Lower lobe of right lung (tissue), 2 donors: Measurements from ENCODE around the gene DHRS12. TPM values are rescaled to one million over a fixed set of nuclear protein-coding genes. Genes with fewer than 3 reads are reported as not detected.
A peak's percentile ranks its signal among the peaks of the same experiment; 100 is the strongest.

ENCODE experiments used
- ATAC-seq, 2 donors: fragments of 200-7000 bp; cut with Tn5 transposase; one replicate each; pipeline ENCODE4 v1.9.1; 2020 to 2022; ENCODE audit warnings: mild to moderate bottlenecking in 2 of 2, moderate library complexity in 2 of 2
- DNase-seq: peaks from one replicate; pipeline ENCODE4 v3.0.0-alpha.2; 2020
- H3K27ac ChIP-seq: fragments of 200-600 bp; one replicate; pipeline ENCODE4 v1.8.0; 2022
- H3K27me3 ChIP-seq: fragments of 200-600 bp; one replicate; pipeline ENCODE4 v1.8.0; 2022; ENCODE audit warnings: low read depth
- H3K36me3 ChIP-seq: fragments of 200-600 bp; one replicate; pipeline ENCODE4 v1.8.0; 2022; ENCODE audit warnings: mild to moderate bottlenecking
- H3K4me1 ChIP-seq: fragments of 200-600 bp; one replicate; pipeline ENCODE4 v1.8.0; 2022
- H3K4me3 ChIP-seq: fragments of 200-600 bp; one replicate; pipeline ENCODE4 v1.8.0; 2022; ENCODE audit warnings: mild to moderate bottlenecking
- H3K9me3 ChIP-seq: fragments of 200-600 bp; one replicate; pipeline ENCODE4 v1.8.0; 2022
- intact Hi-C: fragments of 100-400 bp; cut with DNase I; formaldehyde crosslinking; loops from one replicate; pipeline ENCODE4 v1.11.0; 2022
- total RNA-seq: library from RNA; stranded (reverse); fragmentation: NEBNext Ultra II Directional; extraction: Animal tissue kit (Norgen Biotek cat#: 25700); gene quantifications from one replicate; pipeline ENCODE4 v1.2.1, GENCODE V29; 2021
- TF ChIP-seq, protein P1 (sequence below): fragments of 200-600 bp; IDR thresholded peaks from one replicate; pipeline ENCODE4 v1.8.0; 2022; ENCODE audit warnings: antibody characterized with exemption, mild to moderate bottlenecking
- donor health status: DM: no; HTN: yes; CAD: no; lungs with severe emphysema.

Gene DHRS12
- total RNA-seq, 1 donor from 2014 or later: 13.4 TPM

DNA sequence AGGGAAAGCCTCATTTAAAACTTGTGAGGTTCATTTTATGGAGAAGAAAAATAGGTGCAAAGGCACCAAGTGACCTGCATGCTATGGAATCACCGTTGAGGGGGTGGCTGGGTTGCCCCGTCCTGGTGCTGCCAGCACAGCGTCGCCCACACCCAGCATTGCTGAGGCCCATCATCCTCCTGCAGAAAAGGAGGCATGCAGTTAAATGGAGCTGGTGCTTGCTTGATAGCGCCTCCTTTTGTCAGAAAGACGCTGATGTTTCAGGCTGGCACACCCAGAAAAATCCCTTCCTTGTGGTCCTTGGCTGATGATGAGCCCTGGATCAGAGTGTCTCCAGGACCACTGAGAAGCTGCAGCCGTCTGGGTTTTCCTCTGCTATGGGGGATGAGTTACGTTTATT lies 36.9 kb downstream of the DHRS12 start:
- Histone ChIP-seq H3K9me3 (no peaks in the 10 kb centered on the region), H3K4me3 (no peak overlapping the region), H3K36me3 (peaks cover 32% of the 10 kb centered on the region), H3K4me1 (peaks cover 33% of the 10 kb centered on the region), H3K27ac (no peak overlapping the region), H3K27me3 (no peaks in the 10 kb centered on the region)
- TF ChIP-seq, protein P1, sequence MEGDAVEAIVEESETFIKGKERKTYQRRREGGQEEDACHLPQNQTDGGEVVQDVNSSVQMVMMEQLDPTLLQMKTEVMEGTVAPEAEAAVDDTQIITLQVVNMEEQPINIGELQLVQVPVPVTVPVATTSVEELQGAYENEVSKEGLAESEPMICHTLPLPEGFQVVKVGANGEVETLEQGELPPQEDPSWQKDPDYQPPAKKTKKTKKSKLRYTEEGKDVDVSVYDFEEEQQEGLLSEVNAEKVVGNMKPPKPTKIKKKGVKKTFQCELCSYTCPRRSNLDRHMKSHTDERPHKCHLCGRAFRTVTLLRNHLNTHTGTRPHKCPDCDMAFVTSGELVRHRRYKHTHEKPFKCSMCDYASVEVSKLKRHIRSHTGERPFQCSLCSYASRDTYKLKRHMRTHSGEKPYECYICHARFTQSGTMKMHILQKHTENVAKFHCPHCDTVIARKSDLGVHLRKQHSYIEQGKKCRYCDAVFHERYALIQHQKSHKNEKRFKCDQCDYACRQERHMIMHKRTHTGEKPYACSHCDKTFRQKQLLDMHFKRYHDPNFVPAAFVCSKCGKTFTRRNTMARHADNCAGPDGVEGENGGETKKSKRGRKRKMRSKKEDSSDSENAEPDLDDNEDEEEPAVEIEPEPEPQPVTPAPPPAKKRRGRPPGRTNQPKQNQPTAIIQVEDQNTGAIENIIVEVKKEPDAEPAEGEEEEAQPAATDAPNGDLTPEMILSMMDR: no peak
- no peak for ATAC-seq
- intact Hi-C loops: no loop called here
- DNase-seq: no peak

DNA sequence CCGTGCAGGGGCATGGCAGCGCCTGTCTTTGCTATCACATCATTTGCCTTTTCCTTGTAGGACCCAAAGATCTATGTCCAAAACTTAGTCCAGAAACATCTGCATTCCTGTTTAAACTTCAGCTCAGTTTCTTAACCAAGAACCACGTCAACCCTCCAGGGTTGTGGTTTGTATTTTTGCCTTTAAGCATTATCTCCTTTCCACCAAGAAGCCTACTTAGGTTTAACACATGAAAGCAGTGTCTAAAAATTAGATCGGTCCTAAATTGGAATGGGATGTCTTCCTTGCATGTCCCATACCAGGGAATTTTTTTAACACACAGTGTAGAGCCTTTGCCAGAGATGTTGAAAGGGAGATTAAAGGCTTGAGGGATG lies 38.8 kb downstream of the DHRS12 start:
- Histone ChIP-seq H3K27me3 (no peaks in the 10 kb centered on the region), H3K4me3 (no peak overlapping the region), H3K36me3 (peaks cover 37% of the 10 kb centered on the region), H3K27ac (peak overlapping the region; percentile 73), H3K4me1 (peaks cover 28% of the 10 kb centered on the region), H3K9me3 (no peaks in the 10 kb centered on the region)
- DNase-seq (no peak), ATAC-seq (no peak)
- TF ChIP-seq, protein P1: no peak
- intact Hi-C loops: no loop called here

DNA sequence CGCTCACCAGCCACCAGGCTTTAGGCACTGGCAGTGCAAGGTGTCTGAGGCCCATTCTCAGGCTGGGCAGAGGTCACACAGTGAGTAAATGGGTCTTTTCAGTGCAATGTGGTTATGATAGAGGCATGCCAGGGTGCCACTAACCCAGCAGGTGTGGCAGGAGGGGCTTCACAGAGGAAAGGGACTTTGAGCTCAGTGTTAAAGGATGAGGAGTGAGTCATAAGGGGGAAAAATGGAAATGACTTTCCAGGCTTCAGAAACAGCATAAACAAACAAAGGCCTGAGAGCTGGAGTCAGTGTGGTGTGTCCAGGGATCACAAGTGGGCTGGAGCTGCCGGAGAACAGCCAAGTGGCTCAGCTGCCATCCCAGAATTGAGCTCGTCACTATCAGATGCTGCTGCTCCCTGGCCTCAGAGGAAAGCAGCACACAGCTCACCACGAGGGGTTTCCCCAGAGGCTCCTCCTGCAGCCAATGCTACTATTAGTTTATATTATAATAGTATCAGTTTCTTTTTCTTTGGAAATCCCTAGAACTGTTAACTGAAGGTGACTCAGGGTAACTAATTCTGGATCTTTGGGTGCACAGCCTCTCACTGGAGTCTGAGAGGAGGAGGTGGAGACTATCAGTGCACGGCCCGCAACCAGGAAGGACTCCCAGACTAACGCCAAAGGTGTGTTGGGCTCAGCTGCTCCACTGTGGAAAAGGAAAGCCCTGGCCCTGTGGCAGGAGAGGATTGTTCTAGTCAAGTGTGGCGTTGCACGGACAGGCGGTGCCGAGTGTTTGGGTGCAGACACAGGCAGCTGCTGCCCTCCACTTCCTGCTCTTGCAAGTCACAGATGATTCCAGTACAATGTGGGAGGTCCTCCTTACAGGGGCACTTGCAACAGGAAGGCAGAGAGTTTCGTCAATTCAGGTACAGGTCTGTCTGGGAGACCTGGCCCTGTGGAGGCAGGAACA lies 39.5 kb downstream of the DHRS12 start:
- TF ChIP-seq, protein P1: no peak
- ATAC-seq: peak; percentile 86 to 89
- peak overlapping the region; percentile 27 for H3K4me3 ChIP-seq
- H3K27ac ChIP-seq: peak overlapping the region; percentile 73
- no peaks in the 10 kb centered on the region for H3K27me3 ChIP-seq
- peaks cover 43% of the 10 kb centered on the region for H3K36me3 ChIP-seq
- no peaks in the 10 kb centered on the region for H3K9me3 ChIP-seq
- DNase-seq: no peak
- H3K4me1 ChIP-seq: peaks cover 21% of the 10 kb centered on the region
- intact Hi-C loops: no loop called here

DNA sequence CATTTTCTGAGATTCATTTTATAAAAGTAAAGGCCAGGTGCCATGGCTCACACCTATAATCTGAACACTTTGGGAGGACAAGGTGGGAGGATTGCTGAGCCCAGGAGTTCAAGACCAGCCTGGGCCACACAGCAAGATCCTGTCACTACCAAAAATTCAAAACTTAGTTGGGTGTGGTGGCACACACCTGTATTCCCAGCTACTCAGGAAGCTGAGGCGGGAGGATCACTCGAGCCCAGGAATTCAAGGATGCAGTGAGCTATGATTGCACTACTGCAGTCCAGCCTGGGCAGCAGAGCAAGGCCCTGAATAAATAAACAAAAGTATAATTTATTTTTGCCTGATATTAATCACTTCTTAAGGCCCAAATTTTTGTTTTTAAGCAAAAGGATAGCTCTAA lies 40.5 kb downstream of the DHRS12 start:
- ATAC-seq: no peak
- TF ChIP-seq, protein P1: no peak
- Histone ChIP-seq H3K9me3 (no peaks in the 10 kb centered on the region), H3K27ac (no peak overlapping the region), H3K36me3 (peaks cover 52% of the 10 kb centered on the region), H3K4me1 (peaks cover 15% of the 10 kb centered on the region), H3K27me3 (no peaks in the 10 kb centered on the region), H3K4me3 (no peak overlapping the region)
- intact Hi-C loops: no loop called here
- no peak for DNase-seq

DNA sequence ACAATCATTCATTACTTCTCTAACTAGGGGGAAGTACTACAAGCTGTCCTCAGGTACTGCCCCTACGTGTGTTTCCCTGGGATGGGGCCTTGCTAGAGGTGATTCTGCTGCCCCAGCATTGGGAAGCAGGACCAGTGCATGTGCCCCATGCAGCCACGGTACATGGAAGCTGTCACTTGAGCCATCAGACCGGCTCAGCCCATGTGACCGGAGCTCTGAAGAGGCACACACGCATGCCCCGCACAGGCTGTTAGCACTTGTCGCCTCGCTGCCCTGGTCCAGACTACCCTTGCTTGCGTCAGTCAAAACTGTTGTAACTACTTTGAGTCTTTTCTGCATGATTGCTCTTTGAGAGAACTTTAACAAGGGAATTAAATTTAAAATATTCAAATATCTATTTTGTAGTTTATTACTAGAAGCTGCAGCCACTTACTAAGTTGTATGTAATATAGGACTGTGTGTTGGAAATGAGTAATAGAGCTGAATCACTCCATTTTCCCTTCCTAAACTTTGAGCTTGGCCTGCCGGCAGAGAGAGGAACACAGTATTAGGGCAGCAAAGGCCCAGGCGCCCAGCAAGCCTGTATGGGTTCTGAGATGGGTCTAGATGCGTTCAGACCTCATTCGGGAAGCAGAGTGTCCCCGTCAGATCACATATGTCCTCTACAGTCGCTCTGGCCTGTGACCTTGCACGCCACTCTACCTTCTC lies 42.2 kb downstream of the DHRS12 start:
- ATAC-seq (no peak), DNase-seq (no peak)
- Histone ChIP-seq H3K9me3 (no peaks in the 10 kb centered on the region), H3K4me3 (no peak overlapping the region), H3K27ac (no peak overlapping the region), H3K4me1 (peaks cover 15% of the 10 kb centered on the region), H3K27me3 (no peaks in the 10 kb centered on the region), H3K36me3 (peaks cover 55% of the 10 kb centered on the region)
- TF ChIP-seq, protein P1: no peak
- intact Hi-C loops: no loop called here
